H4 (cell line): ENCODE measurements around the gene TMEM235. TPM values are rescaled to one million over a fixed set of nuclear protein-coding genes. Genes with fewer than 3 reads are reported as not detected.
A peak's percentile ranks its signal among the peaks of the same experiment; 100 is the strongest.

Experiments used
- DNase-seq: peaks from one replicate; pipeline ENCODE4 v3.0.0-alpha.2; 2015; ENCODE audit warnings: low spot score
- total RNA-seq: library from RNA; depleted of rRNA; stranded (reverse); fragments of >200 nt; shearing (Covaris generic); gene quantifications from 2 replicates; pipeline ENCODE4 v1.2.3, GENCODE V29; 2014; rRNA removed

The TMEM235 gene
- total RNA-seq, 1 experiment from 2014 or later, result not detected

- DNase-seq, result peak; percentile 80
These were observed 40.9 kb downstream of the TMEM235 start for GRCh38 chr17:78272181-78272913.

GRCh38 chr17:78272914-78273258 is 41.5 kb downstream of the TMEM235 start:
- no peak for DNase-seq

- DNase-seq, result no peak
These were observed 42.4 kb downstream of the TMEM235 start for GRCh38 chr17:78273813-78274212.

- DNase-seq, result no peak
These were observed 43.9 kb downstream of the TMEM235 start for GRCh38 chr17:78275355-78275754.

GRCh38 chr17:78276098-78276887 is 44.9 kb downstream of the TMEM235 start:
- DNase-seq, result no peak

- DNase-seq, result no peak
These were observed 46.8 kb downstream of the TMEM235 start for GRCh38 chr17:78278139-78278741.

- DNase-seq, result no peak
These were observed 48.0 kb downstream of the TMEM235 start for GRCh38 chr17:78279360-78279990.

GRCh38 chr17:78281249-78281845 is 49.9 kb downstream of the TMEM235 start:
- no peak for DNase-seq

GRCh38 chr17:78284146-78284545 is 52.7 kb downstream of the TMEM235 start:
- DNase-seq, result no peak

GRCh38 chr17:78289004-78289403 is 57.6 kb downstream of the TMEM235 start:
- no peak for DNase-seq

GRCh38 chr17:78289802-78290363 is 58.5 kb downstream of the TMEM235 start:
- DNase-seq, result peak; percentile 93

Other genes starting within 250 kb of the TMEM235 start
- gene TMC6, start 102.9 kb upstream of the TMEM235 start, total RNA-seq, result 2.7 and 7.9 TPM in 2 replicates
- gene TMC8, start 100.9 kb upstream of the TMEM235 start, total RNA-seq, result 0.02 TPM in 1 of 2 replicates, not detected in the other
- not detected in 2 replicates for gene C17orf99, start 85.2 kb upstream of the TMEM235 start, total RNA-seq
- 24.6 and 30.1 TPM in 2 replicates for gene SYNGR2, start 63.0 kb upstream of the TMEM235 start, total RNA-seq
- 188 and 253 TPM in 2 replicates for gene TK1, start 44.6 kb upstream of the TMEM235 start, total RNA-seq
- 24.5 and 33.1 TPM in 2 replicates for gene AFMID, start 44.3 kb upstream of the TMEM235 start, total RNA-seq
- gene BIRC5, start 17.4 kb upstream of the TMEM235 start, total RNA-seq, result 154 and 157 TPM in 2 replicates
- 29.2 and 43.0 TPM in 2 replicates for gene SOCS3, start 128.4 kb downstream of the TMEM235 start, total RNA-seq
- 20.4 and 27.5 TPM in 2 replicates for gene PGS1, start 147.0 kb downstream of the TMEM235 start, total RNA-seq